GM21447 (cell line): Measurements from ENCODE around the gene MN1.

ENCODE experiments used
- ATAC-seq: cut with Tn5 transposase; IDR thresholded peaks from one replicate; pipeline ENCODE4 v1.9.1; 2021; ENCODE audit not compliant: unreplicated experiment

The MN1 gene

GRCh38 chr22:27786291-27786932 lies 15.1 kb downstream of the MN1 start:
- no peak for ATAC-seq

GRCh38 chr22:27785831-27786230 lies 15.7 kb downstream of the MN1 start:
- ATAC-seq, result no peak

- ATAC-seq, result no peak
Measured at GRCh38 chr22:27784120-27784475, 17.5 kb downstream of the MN1 start.

GRCh38 chr22:27783436-27784119 lies 18.0 kb downstream of the MN1 start:
- ATAC-seq, result no peak

GRCh38 chr22:27782088-27782487 lies 19.5 kb downstream of the MN1 start:
- ATAC-seq, result no peak

GRCh38 chr22:27780161-27780575 lies 21.4 kb downstream of the MN1 start:
- no peak for ATAC-seq

GRCh38 chr22:27779643-27780042 lies 21.9 kb downstream of the MN1 start:
- ATAC-seq, result no peak

- no peak for ATAC-seq
Measured at GRCh38 chr22:27778294-27779090, 23.1 kb downstream of the MN1 start.

GRCh38 chr22:27777128-27777527 lies 24.4 kb downstream of the MN1 start:
- ATAC-seq, result no peak

- ATAC-seq, result no peak
Measured at GRCh38 chr22:27776650-27776958, 25.0 kb downstream of the MN1 start.

GRCh38 chr22:27775758-27776649 lies 25.6 kb downstream of the MN1 start:
- ATAC-seq, result no peak

- no peak for ATAC-seq
Measured at GRCh38 chr22:27775087-27775698, 26.4 kb downstream of the MN1 start.

- no peak for ATAC-seq
Measured at GRCh38 chr22:27774200-27774599, 27.4 kb downstream of the MN1 start.

GRCh38 chr22:27772984-27773498 lies 28.5 kb downstream of the MN1 start:
- no peak for ATAC-seq

GRCh38 chr22:27772081-27772983 lies 29.2 kb downstream of the MN1 start:
- ATAC-seq, result no peak

GRCh38 chr22:27771637-27772036 lies 29.9 kb downstream of the MN1 start:
- no peak for ATAC-seq

GRCh38 chr22:27769012-27769411 lies 32.5 kb downstream of the MN1 start:
- no peak for ATAC-seq

- no peak for ATAC-seq
Measured at GRCh38 chr22:27768027-27768653, 33.4 kb downstream of the MN1 start.

GRCh38 chr22:27766679-27767078 lies 34.9 kb downstream of the MN1 start:
- no peak for ATAC-seq
